Measurements from ENCODE around the gene ADGRE3. TPM values are rescaled to one million over a fixed set of nuclear protein-coding genes. Genes with fewer than 3 reads are reported as not detected.

Gene ADGRE3
- polyA plus RNA-seq, 1 donor (not counting 4 experiments of a cell fraction or from before 2014, with no cell fraction given), result not detected

DNA sequence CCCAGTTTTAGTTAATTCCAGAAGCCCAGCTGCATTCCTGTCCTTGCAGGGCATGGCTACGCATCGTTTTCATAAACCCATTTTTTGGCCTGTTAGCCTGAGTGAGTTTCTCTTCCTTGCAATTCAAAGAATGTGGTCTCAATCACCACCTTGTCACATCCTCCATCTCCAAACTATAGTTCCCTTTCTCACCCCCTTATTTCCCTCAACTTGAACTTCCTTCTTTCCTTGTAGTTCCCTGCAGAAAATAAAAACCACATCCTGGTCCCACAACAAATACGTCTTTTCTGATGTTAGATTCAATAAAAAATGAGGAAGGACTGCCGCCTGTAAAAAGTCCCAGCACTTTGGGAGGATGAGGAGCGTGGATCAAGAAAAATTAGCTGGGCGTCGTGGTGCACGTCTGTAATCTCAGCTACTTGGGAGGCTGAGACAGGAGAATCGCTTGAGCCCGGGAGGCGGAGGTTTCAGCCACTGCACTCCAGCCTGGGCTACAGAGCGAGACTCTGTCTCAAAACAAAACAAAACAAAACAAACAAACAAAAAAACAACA lies 13.2 kb downstream of the ADGRE3 start:
- FAIRE-seq (no peak), DNase-seq (ENCODE audit: low read depth, low spot score) (no peak)
- Histone ChIP-seq H3K27ac (ENCODE audit: control insufficient read depth, insufficient read depth, low read length) (no peak overlapping the region), H3K4me3 (ENCODE audit: control insufficient read depth in 2 of 3, extremely low read depth in 1 of 3, insufficient read depth in 2 of 3, low read depth in 1 of 3, low read length in 3 of 3) (no peak overlapping the region), H2AFZ (ENCODE audit: control insufficient read depth, low read length) (no peak overlapping the region), H3K4me1 (ENCODE audit: control insufficient read depth, extremely low read depth, insufficient read depth, low read length) (no peaks in the 10 kb centered on the region), H3K9ac (ENCODE audit: control insufficient read depth, extremely low read depth, insufficient read depth, low read length) (no peak overlapping the region), H3K9me1 (ENCODE audit: control insufficient read depth, extremely low read depth, insufficient read depth, low read length) (no peaks in the 10 kb centered on the region), H4K20me1 (ENCODE audit: control insufficient read depth, extremely low read depth, insufficient read depth, low read length) (no peaks in the 10 kb centered on the region), H3K4me2 (ENCODE audit: control insufficient read depth, extremely low read depth, insufficient read depth, low read depth, low read length) (no peak overlapping the region), H3K36me3 (ENCODE audit: control insufficient read depth in 2 of 2, extremely low read depth in 1 of 2, insufficient read depth in 2 of 2, low read length in 2 of 2) (no peaks in the 10 kb centered on the region), H3K79me2 (ENCODE audit: control insufficient read depth, insufficient read depth, low read length) (no peaks in the 10 kb centered on the region), H3K9me3 (ENCODE audit: control insufficient read depth, low read depth, low read length) (no peaks in the 10 kb centered on the region), H3K27me3 (ENCODE audit: control insufficient read depth, extremely low read depth, insufficient read depth, low read length) (no peaks in the 10 kb centered on the region)
- dilution Hi-C loops (cut with MboI; ENCODE audit: extremely low pct_ligation_motif_present, low sequenced_read_pairs), result no loop called here
- TF ChIP-seq, protein P1, sequence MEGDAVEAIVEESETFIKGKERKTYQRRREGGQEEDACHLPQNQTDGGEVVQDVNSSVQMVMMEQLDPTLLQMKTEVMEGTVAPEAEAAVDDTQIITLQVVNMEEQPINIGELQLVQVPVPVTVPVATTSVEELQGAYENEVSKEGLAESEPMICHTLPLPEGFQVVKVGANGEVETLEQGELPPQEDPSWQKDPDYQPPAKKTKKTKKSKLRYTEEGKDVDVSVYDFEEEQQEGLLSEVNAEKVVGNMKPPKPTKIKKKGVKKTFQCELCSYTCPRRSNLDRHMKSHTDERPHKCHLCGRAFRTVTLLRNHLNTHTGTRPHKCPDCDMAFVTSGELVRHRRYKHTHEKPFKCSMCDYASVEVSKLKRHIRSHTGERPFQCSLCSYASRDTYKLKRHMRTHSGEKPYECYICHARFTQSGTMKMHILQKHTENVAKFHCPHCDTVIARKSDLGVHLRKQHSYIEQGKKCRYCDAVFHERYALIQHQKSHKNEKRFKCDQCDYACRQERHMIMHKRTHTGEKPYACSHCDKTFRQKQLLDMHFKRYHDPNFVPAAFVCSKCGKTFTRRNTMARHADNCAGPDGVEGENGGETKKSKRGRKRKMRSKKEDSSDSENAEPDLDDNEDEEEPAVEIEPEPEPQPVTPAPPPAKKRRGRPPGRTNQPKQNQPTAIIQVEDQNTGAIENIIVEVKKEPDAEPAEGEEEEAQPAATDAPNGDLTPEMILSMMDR (optimal IDR thresholded peaks at IDR 0.05 in 1 of 3, IDR thresholded peaks at IDR 0.05 in 1 of 3, conservative IDR thresholded peaks at IDR 0.05 in 1 of 3; ENCODE audit: extremely low read depth in 1 of 3, insufficient read depth in 2 of 3, low read length in 3 of 3), result no peak
- no peak for TF ChIP-seq EZH2 (IDR thresholded peaks at IDR 0.05; ENCODE audit: low read length)

DNA sequence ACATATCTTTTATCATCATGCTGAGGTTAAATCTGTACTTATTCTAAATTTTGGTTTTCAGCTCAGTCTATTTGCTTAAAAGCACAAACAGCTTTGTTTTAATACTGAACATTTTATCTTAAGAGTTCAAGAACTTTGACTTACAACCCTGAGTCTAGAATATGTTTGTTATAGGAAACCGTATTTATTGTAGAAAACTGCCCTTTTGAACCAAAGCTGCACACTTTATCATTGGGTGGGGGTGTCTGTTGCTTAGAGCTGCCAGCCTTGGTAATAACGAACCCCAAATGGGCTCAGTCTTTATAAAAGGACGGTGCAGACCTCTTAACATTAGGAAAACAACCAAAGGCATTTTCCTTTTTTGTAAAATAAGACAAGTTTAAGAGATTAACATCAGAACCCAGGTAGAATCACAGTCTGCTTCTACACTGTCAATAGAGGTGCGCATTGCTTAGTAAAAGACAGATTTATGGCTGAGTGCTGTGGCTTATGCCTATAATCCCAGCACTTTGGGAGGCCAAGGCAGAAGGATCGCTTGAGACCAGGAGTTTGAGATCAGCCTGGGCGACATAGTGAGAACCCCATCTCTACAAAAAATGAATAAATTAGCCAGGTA lies 14.7 kb downstream of the ADGRE3 start:
- Histone ChIP-seq H3K79me2 (ENCODE audit: control insufficient read depth, insufficient read depth, low read length) (no peaks in the 10 kb centered on the region), H3K27ac (ENCODE audit: control insufficient read depth, insufficient read depth, low read length) (no peak overlapping the region), H2AFZ (ENCODE audit: control insufficient read depth, low read length) (no peak overlapping the region), H3K36me3 (ENCODE audit: control insufficient read depth in 2 of 2, extremely low read depth in 1 of 2, insufficient read depth in 2 of 2, low read length in 2 of 2) (no peaks in the 10 kb centered on the region), H3K4me1 (ENCODE audit: control insufficient read depth, extremely low read depth, insufficient read depth, low read length) (no peaks in the 10 kb centered on the region), H3K4me3 (ENCODE audit: control insufficient read depth in 2 of 3, extremely low read depth in 1 of 3, insufficient read depth in 2 of 3, low read depth in 1 of 3, low read length in 3 of 3) (no peak overlapping the region), H4K20me1 (ENCODE audit: control insufficient read depth, extremely low read depth, insufficient read depth, low read length) (no peaks in the 10 kb centered on the region), H3K9me1 (ENCODE audit: control insufficient read depth, extremely low read depth, insufficient read depth, low read length) (no peaks in the 10 kb centered on the region), H3K9ac (ENCODE audit: control insufficient read depth, extremely low read depth, insufficient read depth, low read length) (no peak overlapping the region), H3K27me3 (ENCODE audit: control insufficient read depth, extremely low read depth, insufficient read depth, low read length) (no peaks in the 10 kb centered on the region), H3K9me3 (ENCODE audit: control insufficient read depth, low read depth, low read length) (no peaks in the 10 kb centered on the region), H3K4me2 (ENCODE audit: control insufficient read depth, extremely low read depth, insufficient read depth, low read depth, low read length) (no peak overlapping the region)
- DNase-seq (ENCODE audit: low read depth, low spot score) (no peak), FAIRE-seq (no peak)
- no peak for TF ChIP-seq EZH2 (IDR thresholded peaks at IDR 0.05; ENCODE audit: low read length)
- TF ChIP-seq, protein P1 (optimal IDR thresholded peaks at IDR 0.05 in 1 of 3, IDR thresholded peaks at IDR 0.05 in 1 of 3, conservative IDR thresholded peaks at IDR 0.05 in 1 of 3; ENCODE audit: extremely low read depth in 1 of 3, insufficient read depth in 2 of 3, low read length in 3 of 3), result no peak
- dilution Hi-C loops (cut with MboI; ENCODE audit: extremely low pct_ligation_motif_present, low sequenced_read_pairs), result no loop called here

Data from keratinocyte (primary cell).